ENCODE results near the gene BIRC2. TPM values are rescaled to one million over a fixed set of nuclear protein-coding genes. Genes with fewer than 3 reads are reported as not detected.

BIRC2 gene
- total RNA-seq, 1 donor from 2014 or later = 50.4 TPM

Other genes with a start within 250 kb of the BIRC2 start
- 25.6 and 32.0 TPM in 2 replicates for gene YAP1, start 236.8 kb upstream of the BIRC2 start, total RNA-seq
- gene BIRC3, start 29.7 kb upstream of the BIRC2 start, total RNA-seq = 3.5 and 12.0 TPM in 2 replicates
- 178 and 234 TPM in 2 replicates for gene TMEM123, start 105.6 kb downstream of the BIRC2 start, total RNA-seq
- gene MMP7, start 183.5 kb downstream of the BIRC2 start, total RNA-seq = 0.11 TPM in 1 of 2 replicates, not detected in the other

All from pulmonary artery endothelial cell (primary cell).